Measurements from ENCODE around the gene BANK1.
"Not testable (repeated sequence)": the region's sequence is repeated elsewhere in the genome, so short reads cannot be mapped to it uniquely, and the experiment has no call there.

Gene BANK1

DNA sequence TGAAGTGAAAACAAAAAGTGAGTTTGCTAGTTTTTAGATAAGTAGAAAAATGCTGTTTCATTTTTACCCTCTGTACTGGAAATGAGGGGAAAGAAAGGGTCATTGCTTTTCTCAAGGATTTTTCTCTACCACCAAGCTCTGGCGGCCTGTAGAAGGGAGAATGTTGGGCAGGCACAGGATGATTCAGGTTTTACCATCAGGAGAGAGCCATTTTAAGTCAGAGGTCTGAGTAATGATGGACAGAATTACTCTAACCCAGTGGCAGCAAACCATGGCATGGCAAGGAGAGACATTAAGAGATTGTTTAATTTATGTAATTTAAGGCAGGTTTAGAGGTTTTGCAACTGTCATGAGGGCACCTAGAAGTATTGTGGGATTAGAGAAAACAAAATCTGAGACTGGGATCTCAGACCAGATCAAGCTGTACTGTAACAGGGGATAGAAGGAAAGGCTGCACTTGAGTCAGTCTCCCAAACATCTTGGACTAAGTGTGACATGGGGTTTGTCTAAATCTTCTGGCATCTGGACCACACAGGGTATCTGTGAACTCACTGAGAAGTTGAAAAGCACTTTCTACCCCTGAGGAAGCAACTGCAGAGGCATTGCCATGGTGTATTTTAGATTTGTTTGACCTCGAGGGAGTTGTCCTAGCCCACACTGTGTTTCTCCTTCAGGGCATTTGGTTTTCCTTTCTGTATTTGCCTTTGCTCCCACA is 81.6 kb downstream of the BANK1 start:
- DNase-seq (ENCODE audit: extremely low read depth in 1 of 2, low read depth in 1 of 2) = no peak

- no peak for DNase-seq (ENCODE audit: extremely low read depth in 1 of 2, low read depth in 1 of 2)
Observed at GRCh38 chr4:101885574-101885973, 95.0 kb downstream of the BANK1 start.

- DNase-seq (ENCODE audit: extremely low read depth in 1 of 2, low read depth in 1 of 2) = no peak
Observed at GRCh38 chr4:101886826-101887225, 96.3 kb downstream of the BANK1 start.

GRCh38 chr4:101888472-101888871 is 97.9 kb downstream of the BANK1 start:
- no peak for DNase-seq (ENCODE audit: extremely low read depth in 1 of 2, low read depth in 1 of 2)

- DNase-seq (ENCODE audit: extremely low read depth in 1 of 2, low read depth in 1 of 2) = not testable (repeated sequence)
Observed at GRCh38 chr4:101905527-101905926, 115.0 kb downstream of the BANK1 start.

GRCh38 chr4:101910786-101911373 is 120.3 kb downstream of the BANK1 start:
- no peak for DNase-seq (ENCODE audit: extremely low read depth in 1 of 2, low read depth in 1 of 2)

GRCh38 chr4:101911616-101912015 is 121.1 kb downstream of the BANK1 start:
- DNase-seq (ENCODE audit: extremely low read depth in 1 of 2, low read depth in 1 of 2) = no peak

DNA sequence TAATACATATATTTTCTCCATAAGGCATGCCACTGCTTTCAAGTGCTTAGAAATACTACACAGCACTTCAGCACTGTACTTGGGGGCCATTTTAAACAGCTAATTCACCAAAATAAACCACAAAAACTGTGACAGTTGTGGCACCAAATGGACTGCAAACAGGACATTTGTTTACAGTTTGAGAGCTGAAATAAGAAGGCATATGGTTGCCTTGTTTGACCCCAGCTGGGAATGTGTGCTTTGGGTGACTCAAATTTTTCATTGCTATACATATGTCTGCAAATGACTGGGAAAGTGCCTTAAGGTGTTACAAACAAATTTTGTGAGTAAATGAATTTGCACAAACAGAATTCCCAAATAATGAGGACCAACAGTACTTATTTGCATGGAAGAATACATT is 124.2 kb downstream of the BANK1 start:
- no peak for DNase-seq (ENCODE audit: extremely low read depth in 1 of 2, low read depth in 1 of 2)

GRCh38 chr4:101919373-101919977 is 128.9 kb downstream of the BANK1 start:
- DNase-seq (ENCODE audit: extremely low read depth in 1 of 2, low read depth in 1 of 2) = no peak

DNA sequence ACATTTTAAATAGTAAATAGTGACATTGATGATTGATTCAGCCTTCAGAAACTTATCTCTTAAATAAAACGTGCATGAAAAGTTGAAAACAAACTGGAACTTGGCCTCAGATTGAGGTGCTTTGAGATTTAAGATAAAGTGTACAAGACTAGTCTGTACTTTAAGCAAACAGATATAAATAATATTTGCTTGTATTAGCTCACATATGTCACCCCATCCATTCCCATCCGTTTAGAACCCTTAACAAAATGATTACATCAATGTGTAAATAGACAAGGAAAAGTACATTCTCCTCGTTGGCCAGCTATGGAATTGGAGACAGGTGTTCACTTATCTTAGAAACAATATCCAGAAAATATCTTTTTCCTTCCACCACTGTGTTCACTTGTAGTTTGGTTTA is 130.8 kb downstream of the BANK1 start:
- no peak for DNase-seq (ENCODE audit: extremely low read depth in 1 of 2, low read depth in 1 of 2)

GRCh38 chr4:101931619-101932018 is 141.1 kb downstream of the BANK1 start:
- no peak for DNase-seq (ENCODE audit: extremely low read depth in 1 of 2, low read depth in 1 of 2)

- no peak for DNase-seq (ENCODE audit: extremely low read depth in 1 of 2, low read depth in 1 of 2)
Observed at GRCh38 chr4:101933855-101934254, 143.3 kb downstream of the BANK1 start.

- DNase-seq (ENCODE audit: extremely low read depth in 1 of 2, low read depth in 1 of 2) = no peak
Observed at GRCh38 chr4:101938836-101939235, 148.3 kb downstream of the BANK1 start.

GRCh38 chr4:101941816-101942358 is 151.4 kb downstream of the BANK1 start:
- no peak for DNase-seq (ENCODE audit: extremely low read depth in 1 of 2, low read depth in 1 of 2)

DNA sequence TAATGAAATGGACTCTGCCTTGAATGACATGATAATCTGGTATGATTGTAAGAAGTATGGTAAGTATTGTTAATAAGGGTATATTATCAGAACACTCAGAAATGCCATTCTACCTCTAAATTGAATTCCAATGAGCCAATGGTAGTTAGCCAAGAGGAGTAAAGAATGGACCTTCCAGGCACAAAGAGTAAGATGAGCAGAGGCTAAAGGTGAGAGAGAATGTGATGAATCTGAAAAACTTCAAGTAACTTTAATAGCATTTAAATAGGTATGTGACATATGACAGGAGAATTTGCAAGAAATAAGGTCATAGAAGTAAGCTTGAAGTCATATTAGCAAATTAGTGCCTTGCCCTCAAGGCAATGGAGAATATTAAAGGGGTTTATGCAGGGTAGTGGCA is 152.4 kb downstream of the BANK1 start:
- no peak for DNase-seq (ENCODE audit: extremely low read depth in 1 of 2, low read depth in 1 of 2)

GRCh38 chr4:101944649-101945048 is 154.1 kb downstream of the BANK1 start:
- DNase-seq (ENCODE audit: extremely low read depth in 1 of 2, low read depth in 1 of 2) = no peak

DNA sequence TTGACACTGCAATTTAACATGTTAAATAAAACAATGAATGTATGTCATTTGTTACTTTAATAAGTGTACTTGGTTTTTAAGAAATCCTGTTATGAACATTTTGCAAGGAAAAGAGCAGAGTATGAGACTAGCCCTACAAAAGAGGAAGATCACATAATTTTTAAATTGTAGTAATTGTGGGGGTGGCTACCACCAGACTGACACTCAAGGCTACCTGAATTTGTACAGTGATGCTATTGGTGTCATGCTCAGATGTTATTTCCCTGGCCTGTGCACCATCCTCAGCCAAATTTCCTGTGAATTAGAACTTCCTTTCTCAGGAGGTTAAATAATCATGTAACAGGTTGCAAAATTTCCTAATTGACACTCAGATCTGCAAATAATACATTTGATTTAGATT is 157.5 kb downstream of the BANK1 start:
- no peak for DNase-seq (ENCODE audit: extremely low read depth in 1 of 2, low read depth in 1 of 2)

DNA sequence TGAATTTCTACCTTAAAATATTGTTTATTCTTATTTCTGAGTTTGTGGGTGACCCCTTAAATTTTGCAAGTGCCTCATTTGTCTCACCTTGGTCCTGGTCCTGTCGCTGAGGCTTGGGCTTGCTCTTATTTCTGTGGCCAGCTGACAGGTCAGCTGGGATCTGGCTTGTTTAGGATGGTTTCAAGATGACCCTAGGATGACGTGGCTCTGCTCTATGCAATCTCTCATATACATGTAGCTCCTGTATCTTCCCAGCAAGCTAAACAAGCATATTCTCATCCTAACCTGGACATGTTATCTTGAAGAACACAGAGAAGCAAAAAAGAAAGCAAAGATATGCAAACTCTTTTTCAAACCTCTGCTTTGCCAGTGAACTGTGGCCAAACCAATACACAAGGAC is 158.4 kb downstream of the BANK1 start:
- no peak for DNase-seq (ENCODE audit: extremely low read depth in 1 of 2, low read depth in 1 of 2)

DNA sequence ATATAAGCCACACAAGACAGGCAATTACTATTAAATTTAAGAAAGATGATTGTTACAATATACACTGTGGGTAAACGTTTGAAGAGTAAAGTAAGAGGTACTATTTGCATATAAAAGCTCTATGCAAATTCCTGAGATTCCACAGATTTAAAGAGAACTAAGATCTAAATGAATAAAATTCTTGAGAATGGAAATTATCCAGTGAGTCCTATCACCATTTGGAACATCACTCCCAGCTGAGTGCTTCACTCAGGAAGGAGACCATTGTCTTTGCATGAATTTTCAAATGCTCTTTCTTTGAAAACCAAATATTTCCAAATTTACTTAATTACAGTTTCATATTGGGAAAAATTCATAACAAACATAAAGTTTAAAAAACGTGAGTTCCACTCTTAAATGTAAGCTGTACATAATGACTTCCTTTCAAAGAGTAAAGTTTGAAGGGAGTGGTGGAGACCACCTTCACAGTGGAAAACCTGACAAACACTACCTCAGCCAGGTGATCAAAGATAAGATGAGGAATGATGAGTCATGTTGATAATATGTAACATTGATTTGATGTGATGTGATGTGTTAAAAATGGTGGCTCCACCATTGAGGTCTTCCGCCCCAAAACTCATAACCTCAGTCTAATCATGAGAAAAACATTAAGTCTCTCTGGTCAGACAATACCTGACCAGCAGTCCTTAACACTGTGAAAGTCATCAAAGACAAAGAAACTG is 159.9 kb downstream of the BANK1 start:
- no peak for DNase-seq (ENCODE audit: extremely low read depth in 1 of 2, low read depth in 1 of 2)

- DNase-seq (ENCODE audit: extremely low read depth in 1 of 2, low read depth in 1 of 2) = no peak
Observed at GRCh38 chr4:101952985-101953384, 162.5 kb downstream of the BANK1 start.

DNA sequence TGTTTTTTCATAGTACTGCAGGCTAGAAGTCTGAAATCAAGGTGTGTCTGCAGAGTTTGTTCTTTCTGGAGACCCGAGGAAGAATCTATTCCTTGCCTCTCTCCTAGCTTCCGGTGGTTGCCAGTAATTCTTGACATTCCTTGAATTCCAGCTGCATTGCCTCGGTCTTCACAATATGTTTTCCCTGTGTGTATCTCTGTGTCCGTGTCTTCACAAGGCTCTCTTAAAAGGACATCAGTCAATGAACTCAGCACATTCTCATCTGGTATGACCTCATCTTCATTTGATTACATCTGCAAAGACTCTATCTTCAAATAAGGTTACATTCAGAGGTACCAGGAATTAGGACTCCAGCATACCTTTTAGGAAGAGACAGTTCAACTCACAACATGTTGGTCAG is 163.4 kb downstream of the BANK1 start:
- DNase-seq (ENCODE audit: extremely low read depth in 1 of 2, low read depth in 1 of 2) = no peak
